ENCODE measurements around the gene CDIP1. TPM values are rescaled to one million over a fixed set of nuclear protein-coding genes. Genes with fewer than 3 reads are reported as not detected.

CDIP1 gene
- total RNA-seq, 1 donor from 2014 or later = 64.7 TPM

DNA sequence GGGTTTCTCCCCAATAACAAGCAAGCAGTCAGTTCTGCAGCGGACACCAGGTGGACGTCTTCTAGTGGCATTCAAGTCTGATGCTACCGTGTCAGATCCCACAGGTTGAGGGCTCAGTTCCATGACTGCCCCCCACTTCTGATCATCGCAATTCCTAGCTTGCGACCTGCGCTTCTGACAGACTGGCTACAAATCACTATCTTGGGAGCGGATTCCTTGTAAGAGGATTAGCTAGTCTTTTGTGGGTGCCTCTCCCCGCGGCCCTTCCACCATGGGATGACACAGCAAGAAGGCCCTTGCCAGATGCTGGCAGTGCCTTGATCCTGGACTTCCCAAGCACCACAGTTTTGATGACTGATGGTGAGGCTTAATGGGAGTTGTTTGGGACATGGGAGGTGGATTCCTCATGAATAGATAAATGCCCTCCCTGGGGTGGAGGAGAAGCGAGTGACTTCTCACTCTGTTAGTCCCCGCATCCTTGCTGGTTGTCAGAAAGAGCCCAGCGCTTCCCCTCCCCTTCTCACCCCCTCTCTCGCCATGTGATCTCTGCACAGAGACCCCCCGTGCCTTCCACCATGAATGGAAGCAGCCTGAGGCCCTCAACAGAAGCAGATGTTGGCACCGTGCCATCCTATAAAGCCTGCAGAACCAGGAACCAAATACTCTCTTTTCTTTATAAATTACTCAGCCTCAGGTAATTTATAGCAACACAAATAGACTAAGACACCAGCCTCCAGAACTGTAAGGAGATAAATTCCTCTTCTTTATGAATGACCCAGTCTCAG is 19.1 kb downstream of the CDIP1 start:
- Mint-ChIP-seq H3K27ac (ENCODE audit: unreplicated experiment) (no peak overlapping the region), H3K36me3 (ENCODE audit: low read depth, unreplicated experiment) (peaks cover 13% of the 10 kb centered on the region), H3K4me1 (ENCODE audit: low read depth, unreplicated experiment) (peaks cover 22% of the 10 kb centered on the region), H3K27me3 (ENCODE audit: low read depth, unreplicated experiment) (no peaks in the 10 kb centered on the region), H3K9me3 (ENCODE audit: unreplicated experiment) (peaks cover 2% of the 10 kb centered on the region), H3K4me3 (ENCODE audit: unreplicated experiment) (peak overlapping the region; percentile 54)
- H3K4me1 ChIP-seq (ENCODE audit: insufficient read depth, low read length) = no peaks in the 10 kb centered on the region
- FAIRE-seq (no peak), DNase-seq (ENCODE audit: low read depth) (no peak)
- H3K9ac ChIP-seq (ENCODE audit: low read length) = no peak overlapping the region
- no peak overlapping the region for H2AFZ ChIP-seq (ENCODE audit: low read depth, low read length)
- H3K9me3 ChIP-seq (ENCODE audit: insufficient read depth, low read depth, low read length) = no peaks in the 10 kb centered on the region
- H3K27ac ChIP-seq (ENCODE audit: low read depth, low read length) = no peak overlapping the region
- H3K36me3 ChIP-seq (ENCODE audit: insufficient read depth, low read length) = no peaks in the 10 kb centered on the region
- H3K27me3 ChIP-seq (ENCODE audit: insufficient read depth, low read length) = no peaks in the 10 kb centered on the region
- H3K4me2 ChIP-seq (ENCODE audit: low read length) = no peak overlapping the region
- no peak overlapping the region for H3K4me3 ChIP-seq (ENCODE audit: insufficient read depth, low read depth, low read length)
- H4K20me1 ChIP-seq (ENCODE audit: insufficient read depth, low read length) = peaks cover 56% of the 10 kb centered on the region
- peaks cover 7% of the 10 kb centered on the region for H3K79me2 ChIP-seq (ENCODE audit: insufficient read depth, low read length)
- TF ChIP-seq, protein P1, sequence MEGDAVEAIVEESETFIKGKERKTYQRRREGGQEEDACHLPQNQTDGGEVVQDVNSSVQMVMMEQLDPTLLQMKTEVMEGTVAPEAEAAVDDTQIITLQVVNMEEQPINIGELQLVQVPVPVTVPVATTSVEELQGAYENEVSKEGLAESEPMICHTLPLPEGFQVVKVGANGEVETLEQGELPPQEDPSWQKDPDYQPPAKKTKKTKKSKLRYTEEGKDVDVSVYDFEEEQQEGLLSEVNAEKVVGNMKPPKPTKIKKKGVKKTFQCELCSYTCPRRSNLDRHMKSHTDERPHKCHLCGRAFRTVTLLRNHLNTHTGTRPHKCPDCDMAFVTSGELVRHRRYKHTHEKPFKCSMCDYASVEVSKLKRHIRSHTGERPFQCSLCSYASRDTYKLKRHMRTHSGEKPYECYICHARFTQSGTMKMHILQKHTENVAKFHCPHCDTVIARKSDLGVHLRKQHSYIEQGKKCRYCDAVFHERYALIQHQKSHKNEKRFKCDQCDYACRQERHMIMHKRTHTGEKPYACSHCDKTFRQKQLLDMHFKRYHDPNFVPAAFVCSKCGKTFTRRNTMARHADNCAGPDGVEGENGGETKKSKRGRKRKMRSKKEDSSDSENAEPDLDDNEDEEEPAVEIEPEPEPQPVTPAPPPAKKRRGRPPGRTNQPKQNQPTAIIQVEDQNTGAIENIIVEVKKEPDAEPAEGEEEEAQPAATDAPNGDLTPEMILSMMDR (IDR thresholded peaks at IDR 0.05; ENCODE audit: insufficient read depth, low read depth, low read length) = no peak
- no peak for TF ChIP-seq EZH2 (IDR thresholded peaks at IDR 0.05; ENCODE audit: insufficient read depth, low read length)

GRCh38 chr16:4517812-4518680 is 20.5 kb downstream of the CDIP1 start:
- no peak overlapping the region for H3K4me3 Mint-ChIP-seq (ENCODE audit: unreplicated experiment)
- FAIRE-seq (no peak), DNase-seq (ENCODE audit: low read depth) (no peak)
- Histone ChIP-seq H3K4me3 (ENCODE audit: insufficient read depth, low read depth, low read length) (no peak overlapping the region), H3K27ac (ENCODE audit: low read depth, low read length) (no peak overlapping the region), H3K9me3 (ENCODE audit: insufficient read depth, low read depth, low read length) (no peaks in the 10 kb centered on the region), H3K79me2 (ENCODE audit: insufficient read depth, low read length) (peaks cover 6% of the 10 kb centered on the region), H3K4me2 (ENCODE audit: low read length) (no peak overlapping the region), H3K4me1 (ENCODE audit: insufficient read depth, low read length) (no peaks in the 10 kb centered on the region), H2AFZ (ENCODE audit: low read depth, low read length) (no peak overlapping the region), H3K27me3 (ENCODE audit: insufficient read depth, low read length) (no peaks in the 10 kb centered on the region), H3K9ac (ENCODE audit: low read length) (no peak overlapping the region), H4K20me1 (ENCODE audit: insufficient read depth, low read length) (peaks cover 46% of the 10 kb centered on the region), H3K36me3 (ENCODE audit: insufficient read depth, low read length) (no peaks in the 10 kb centered on the region)
- H3K9me3 Mint-ChIP-seq (ENCODE audit: unreplicated experiment) = no peaks in the 10 kb centered on the region
- peaks cover 21% of the 10 kb centered on the region for H3K4me1 Mint-ChIP-seq (ENCODE audit: low read depth, unreplicated experiment)
- no peaks in the 10 kb centered on the region for H3K27me3 Mint-ChIP-seq (ENCODE audit: low read depth, unreplicated experiment)
- no peak overlapping the region for H3K27ac Mint-ChIP-seq (ENCODE audit: unreplicated experiment)
- H3K36me3 Mint-ChIP-seq (ENCODE audit: low read depth, unreplicated experiment) = peaks cover 3% of the 10 kb centered on the region
- no peak for TF ChIP-seq EZH2 (IDR thresholded peaks at IDR 0.05; ENCODE audit: insufficient read depth, low read length)
- TF ChIP-seq, protein P1 (IDR thresholded peaks at IDR 0.05; ENCODE audit: insufficient read depth, low read depth, low read length) = peak; percentile 58
